ENCODE data around the gene CRYAB.

DNA sequence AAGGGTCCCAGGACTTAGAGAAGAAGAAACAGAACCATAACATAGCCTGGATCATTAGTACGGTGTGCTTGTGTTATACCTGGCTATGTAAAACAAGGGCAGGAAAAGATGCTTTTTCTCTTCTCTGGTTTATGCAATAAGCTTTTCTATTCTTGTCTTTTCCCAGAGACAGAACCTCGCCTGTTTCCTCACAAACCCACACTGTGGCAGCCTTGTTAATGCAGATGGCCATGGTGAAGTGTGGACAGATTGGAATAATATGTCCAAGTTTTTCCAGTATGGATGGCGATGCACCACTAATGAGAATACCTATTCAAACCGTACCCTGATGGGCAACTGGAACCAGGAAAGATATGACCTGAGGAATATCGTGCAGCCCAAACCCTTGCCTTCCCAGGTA, 29.4 kb downstream of the CRYAB start:
- TF ChIP-seq, protein P1, sequence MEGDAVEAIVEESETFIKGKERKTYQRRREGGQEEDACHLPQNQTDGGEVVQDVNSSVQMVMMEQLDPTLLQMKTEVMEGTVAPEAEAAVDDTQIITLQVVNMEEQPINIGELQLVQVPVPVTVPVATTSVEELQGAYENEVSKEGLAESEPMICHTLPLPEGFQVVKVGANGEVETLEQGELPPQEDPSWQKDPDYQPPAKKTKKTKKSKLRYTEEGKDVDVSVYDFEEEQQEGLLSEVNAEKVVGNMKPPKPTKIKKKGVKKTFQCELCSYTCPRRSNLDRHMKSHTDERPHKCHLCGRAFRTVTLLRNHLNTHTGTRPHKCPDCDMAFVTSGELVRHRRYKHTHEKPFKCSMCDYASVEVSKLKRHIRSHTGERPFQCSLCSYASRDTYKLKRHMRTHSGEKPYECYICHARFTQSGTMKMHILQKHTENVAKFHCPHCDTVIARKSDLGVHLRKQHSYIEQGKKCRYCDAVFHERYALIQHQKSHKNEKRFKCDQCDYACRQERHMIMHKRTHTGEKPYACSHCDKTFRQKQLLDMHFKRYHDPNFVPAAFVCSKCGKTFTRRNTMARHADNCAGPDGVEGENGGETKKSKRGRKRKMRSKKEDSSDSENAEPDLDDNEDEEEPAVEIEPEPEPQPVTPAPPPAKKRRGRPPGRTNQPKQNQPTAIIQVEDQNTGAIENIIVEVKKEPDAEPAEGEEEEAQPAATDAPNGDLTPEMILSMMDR (conservative IDR thresholded peaks at IDR 0.05; ENCODE audit: low read length): no peak
- no peak for TF ChIP-seq EZH2phosphoT487 (IDR thresholded peaks at IDR 0.05; ENCODE audit: borderline replicate concordance)
